Renal cortical epithelial cell (primary cell): ENCODE measurements around the gene FEV. TPM values are rescaled to one million over a fixed set of nuclear protein-coding genes. Genes with fewer than 3 reads are reported as not detected.
A peak's percentile ranks its signal among the peaks of the same experiment; 100 is the strongest.

Experiments
- DNase-seq: peaks from one replicate; pipeline ENCODE4 v3.0.0-alpha.2; 2011; ENCODE audit warnings: low read depth
- total RNA-seq: library from RNA; depleted of rRNA; stranded (reverse); fragments of >200 nt; gene quantifications from 2 replicates; pipeline ENCODE4 v1.2.3, GENCODE V29; 2014

Gene FEV
- total RNA-seq, result not detected in 2 replicates

DNA sequence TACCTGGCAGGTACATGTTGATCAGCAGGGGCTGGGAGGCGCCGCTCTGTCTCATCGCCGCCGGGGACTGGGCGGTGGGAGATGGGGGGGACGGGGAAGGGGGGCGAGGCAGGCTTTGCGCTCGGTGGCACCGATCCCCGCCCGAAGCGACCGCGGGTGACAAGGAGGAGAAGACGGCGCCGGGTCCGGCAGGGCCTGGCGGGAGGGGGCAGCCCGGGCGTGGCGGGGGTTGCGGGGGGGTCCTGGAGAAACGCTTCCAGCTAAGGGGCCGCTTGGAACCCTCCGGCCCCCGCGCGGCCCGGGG is at the start of gene FEV:
Gene FEV (minus strand): TSS at position 164 of the 304 bp plus-strand sequence. CDS start 109 bp downstream, at position 55.
- no peak for DNase-seq

DNA sequence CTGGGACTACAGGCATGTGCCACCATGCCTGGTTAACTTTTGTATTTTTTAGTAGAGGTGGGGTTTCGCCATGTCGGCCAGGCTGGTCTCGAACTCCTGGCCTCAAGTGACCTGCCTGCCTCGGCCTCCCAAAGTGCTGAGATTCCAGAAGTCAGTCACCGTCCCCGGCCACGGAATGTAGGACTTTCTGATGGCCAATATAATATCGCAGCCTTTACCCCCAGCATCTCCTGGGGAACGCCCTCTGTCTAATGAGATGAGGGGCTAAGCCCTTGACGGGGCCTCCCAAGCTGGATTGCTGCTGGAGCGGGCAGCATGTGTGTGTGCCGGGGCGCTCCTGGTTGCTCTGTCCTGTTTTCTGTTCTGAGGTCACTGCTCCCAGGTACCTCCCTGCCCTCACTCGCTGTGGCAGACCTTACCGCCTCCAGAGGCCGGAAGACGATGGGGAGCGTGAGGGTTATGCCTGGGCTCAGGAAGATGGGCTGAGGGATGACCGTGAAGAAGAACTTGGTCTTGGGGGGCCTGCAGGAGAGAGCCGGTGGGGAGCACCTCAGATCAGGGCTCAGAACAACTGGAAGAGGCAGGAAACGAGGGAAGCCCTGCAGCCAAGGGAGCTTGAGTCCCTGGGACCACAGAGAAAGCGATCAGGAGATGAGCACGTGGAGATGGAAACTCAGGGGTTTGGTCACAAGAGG is 47.2 kb upstream of the FEV start:
- no peak for DNase-seq

DNA sequence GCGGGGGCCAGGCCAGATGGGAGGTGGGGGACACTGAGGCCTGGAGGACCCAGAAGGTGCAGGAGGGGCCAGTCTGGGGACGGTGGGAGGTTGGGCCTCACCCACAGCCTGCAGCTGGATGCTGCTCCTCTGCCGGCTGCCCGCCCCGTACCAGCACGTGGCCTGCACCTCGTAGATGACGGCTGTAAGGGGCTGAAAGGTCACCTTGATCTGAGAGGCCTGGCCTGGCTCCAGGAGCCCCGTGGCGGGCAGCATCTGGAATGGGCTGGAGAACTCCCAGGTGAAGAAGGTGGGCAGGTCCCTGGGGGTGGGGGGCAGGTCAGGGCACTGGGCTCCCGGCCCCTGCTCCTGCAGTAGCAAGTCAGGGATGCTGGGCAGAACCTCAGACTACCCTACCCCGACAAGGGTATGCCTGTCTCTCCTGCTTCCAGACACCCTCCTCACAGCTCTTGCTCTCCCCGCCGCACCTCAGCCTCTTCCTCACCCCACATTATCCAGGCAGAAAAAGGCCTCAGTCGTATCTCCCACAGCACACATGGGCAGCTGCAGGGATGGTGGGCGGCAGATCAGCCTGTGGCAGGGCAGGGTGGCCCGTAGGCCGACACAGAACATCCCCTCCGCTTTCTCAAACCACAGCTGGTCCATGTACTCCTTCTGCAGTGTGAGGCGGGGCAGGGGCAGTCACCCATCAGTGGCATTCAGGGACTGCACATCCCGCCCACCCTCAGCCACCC is 46.2 kb upstream of the FEV start:
- DNase-seq, result no peak

DNA sequence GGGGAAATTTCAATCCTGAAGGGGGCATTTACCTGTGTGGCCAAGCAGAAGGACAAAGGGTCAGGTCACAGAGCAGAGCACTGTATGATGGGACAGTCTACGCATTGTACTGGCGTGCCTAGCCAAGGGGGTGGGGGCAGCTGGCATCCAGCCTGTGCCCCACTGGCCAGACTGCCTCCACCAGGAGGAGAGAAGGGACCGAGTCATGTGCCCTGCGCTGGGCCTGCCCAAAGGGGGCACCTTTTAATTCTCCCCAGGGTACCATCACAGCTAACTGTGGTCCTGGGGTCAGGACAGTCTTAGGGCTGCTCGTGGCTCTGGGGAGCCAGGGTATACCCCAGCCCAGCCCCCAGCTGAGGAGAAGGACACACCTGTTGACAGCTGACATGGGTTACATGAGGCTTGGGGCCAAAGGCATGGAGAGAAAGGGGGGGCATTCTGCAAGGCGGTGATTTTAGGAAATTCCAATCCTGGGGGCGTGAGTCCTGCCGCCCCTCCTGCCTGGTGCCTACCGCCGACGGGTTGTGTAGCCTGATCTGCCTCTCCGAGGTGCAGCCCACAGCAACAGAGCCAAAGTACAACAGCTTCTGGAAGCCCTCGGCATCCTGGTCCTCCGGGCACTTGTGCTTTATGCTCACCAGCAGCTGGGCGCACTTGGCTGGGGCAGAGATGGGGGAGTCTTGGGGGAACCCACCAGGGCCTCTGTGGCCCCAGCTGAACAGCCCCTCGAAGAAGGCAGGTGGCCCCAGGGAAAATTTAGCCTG is 45.4 kb upstream of the FEV start:
- no peak for DNase-seq

DNA sequence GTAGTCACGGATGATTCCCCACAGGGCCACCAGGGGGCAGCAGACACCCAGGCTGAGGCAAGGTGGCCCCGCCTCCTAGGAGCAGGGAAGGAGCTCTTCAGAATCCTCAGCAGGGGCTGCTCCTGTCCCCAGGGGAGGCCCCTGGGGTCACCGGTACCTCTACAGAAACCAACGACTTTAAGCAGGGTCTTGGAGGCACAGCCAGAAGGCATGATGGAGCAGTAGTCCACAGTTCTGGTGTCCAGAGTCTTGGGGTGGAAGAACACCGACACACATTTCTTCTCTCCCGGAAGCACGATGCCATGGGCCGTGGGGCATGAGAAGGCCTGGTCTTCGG is 44.8 kb upstream of the FEV start:
- peak; percentile 54 for DNase-seq

DNA sequence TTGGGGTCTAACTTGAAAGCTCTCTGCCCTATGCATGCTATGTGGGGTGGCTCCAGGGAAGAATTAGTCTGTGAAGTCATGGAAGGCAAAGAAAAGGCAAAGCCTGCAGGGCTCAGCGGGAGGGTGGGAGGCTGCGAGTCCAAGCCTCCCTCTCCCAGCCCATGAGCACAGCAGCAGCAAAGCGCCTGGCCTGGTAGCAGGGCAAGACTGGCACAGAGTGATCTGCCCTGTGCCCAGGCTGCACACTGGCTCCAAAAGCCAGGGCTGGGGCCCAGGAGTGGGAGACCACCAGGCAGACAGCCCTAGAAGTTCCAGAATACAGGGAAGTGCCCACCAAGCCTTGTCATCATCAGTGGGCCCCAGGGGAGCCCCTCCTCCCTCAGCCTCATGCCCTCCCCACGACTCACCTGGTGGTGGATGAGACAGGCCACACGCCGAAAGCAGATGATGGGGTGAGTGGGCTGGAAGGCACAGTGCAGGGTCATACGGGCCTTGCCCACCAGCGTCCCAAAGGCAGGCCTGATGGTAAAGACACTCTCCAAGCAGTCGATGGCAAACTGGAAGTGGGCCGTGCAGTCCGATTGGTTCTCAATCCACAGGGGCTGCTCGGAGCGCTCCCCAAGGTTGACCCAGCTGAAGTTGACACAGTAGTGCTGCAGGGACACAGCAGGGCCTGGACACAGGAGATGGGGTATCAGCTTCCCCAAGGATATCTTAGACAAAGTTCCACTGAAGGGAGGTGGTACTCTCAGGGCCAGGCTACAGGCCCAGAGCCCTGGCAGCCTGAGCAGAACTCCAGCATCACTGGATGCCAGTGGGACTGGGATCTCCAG is 44.2 kb upstream of the FEV start:
- no peak for DNase-seq

DNA sequence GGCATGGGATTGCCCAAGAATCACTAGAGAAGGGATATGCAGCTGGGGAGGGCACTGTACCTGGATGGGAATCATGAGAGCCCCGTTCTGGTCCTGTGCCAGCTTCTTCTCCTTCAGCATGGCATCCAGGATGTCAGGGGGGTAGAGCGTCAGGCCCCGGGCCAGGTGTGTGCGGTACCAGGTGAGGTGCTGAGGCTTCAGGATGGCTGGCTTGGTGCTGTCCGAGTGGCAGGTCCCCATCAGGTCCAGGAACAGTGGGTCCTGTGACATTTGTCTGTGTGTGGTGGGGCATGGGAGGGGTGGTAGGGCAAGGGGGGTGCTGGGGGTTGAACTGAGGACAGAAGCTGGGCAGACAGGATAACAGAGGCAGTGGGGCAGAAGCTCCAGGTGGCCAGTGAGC is 43.2 kb upstream of the FEV start:
- DNase-seq, result no peak

DNA sequence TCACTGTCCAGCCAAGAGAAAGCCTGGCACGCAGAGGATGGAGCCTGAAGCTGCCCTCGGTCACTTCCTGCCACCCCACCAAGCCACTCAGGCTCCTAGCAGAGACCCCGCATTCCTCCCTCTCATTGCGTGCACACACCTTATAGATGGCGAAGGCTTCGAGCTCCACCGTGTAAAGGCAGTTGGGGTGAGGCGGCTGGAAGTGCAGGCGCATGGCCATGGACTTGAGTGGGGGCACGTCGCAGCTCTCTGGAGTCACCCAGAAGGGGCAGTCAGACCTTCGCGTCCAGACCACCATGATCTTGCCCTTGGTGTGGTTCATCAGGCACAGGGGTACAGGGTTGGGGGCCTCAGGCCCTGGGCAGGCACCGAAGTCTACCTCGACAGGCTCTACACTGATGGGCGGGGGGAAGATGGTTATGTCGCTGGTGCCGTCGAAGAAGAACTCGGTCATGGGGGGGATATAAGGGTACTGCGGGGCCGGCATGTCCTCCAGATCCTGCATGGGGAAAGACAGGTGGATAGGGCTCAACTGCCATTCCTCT is 42.6 kb upstream of the FEV start:
- DNase-seq, result no peak

DNA sequence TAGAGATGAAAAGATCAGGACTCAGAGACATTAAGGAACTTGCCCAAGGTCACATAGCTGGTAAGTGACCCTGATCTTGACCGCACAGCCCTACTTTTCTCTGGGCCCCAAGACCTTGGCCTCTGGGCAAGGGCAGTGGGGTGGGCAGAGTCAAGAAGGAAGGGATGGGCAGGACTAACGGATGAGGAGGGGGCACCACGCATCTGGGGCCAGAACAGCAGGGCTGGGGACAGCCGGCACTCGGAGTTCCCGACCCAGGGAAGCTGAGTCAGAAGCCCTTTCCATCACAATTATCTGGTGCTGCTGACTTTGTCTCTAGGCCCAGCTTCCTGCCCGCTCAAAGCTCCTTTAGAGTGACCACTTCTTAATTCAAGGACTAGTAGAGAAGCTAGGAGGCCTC is 42.0 kb upstream of the FEV start:
- DNase-seq, result no peak

DNA sequence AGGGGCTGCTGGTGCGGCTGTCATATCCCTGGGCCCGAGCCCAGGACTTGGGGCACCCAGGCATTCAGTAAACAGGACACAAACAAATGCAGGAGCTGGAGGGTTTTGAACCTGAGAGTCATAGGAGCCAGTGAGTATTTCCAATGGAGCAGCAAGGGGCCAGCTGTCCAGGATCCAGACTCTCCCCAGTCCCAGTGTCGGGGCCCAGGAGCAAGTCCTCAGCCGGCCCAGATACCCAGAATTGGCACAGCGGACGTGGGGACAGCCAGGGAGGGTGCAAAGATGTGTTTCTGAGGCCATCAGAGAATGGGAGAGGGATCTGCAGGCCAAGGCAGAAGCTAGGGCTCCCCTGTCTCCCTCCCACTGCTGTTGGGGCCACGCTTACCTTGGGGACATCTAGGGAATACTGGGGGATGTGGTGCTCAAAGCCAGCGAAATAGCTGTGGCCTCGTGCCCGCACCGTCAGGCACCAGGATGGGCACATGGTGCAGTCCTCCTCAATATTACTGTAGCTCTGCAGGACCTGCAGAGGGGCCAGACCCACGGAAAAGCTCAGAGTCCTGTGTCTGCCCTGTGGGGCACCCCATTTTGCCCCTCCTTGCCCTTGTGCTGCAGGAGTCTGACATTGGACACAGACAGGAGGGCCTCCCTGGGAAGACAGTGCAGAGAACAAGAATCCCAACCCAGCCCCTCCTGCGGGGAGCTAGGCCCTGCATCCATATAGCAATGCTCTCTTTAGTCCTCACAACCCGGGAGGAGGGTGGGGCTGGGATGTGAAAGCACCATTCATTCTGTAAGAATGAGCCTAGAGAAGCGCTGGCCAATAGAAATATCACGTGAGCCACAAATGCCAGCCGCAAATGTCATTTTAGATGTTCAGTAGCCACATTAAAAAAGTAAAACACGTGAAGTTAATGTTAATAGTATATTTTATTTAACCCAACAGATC is 40.9 kb upstream of the FEV start:
- no peak for DNase-seq

DNA sequence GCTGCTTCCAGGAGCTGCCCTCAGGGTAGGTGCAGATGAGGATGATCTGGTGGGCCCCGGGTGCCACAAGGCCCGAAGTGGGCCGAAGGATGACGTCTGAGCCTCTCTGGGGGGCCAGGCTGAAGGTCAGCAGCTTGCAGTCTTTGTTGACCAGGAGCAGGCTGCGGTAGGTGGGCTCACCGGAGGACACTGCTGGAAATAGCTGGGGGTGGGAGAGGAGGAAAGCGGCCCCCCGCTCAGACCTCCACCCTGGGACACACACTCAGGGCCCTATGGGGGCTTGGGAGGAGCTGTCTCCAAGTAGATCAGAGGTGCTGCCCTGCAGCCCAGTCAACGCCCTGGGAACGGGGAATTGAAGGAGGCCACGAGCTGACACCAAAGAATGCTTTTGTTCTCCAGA is 39.1 kb upstream of the FEV start:
- DNase-seq, result no peak

DNA sequence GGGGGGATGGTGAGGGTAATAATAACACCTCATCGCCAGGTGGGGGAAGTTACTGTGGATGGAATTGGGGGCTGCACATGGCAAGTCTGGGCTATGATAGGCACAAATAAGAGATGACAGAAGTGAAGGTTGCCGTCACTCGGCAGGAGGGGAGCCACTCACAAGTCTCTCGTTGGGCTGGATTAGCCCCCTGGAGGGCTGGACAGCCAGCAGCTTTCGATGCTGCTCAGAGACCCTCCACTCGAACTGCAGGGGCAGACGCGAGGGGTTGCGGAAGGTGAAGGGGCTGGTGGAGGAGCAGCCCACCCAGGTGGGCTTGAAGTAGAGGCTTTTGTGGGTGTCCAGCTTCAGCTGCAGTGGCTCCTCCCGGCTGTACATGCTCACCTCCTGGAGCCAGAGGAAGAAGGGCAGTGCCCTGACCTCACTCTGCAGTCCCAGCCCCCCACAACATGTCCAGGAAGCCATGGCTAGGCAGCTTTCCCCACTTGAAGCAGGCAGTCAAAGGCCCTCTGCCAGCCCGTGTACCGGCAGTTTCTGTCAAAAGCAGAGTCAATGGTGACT is 38.1 kb upstream of the FEV start:
- DNase-seq, result no peak

DNA sequence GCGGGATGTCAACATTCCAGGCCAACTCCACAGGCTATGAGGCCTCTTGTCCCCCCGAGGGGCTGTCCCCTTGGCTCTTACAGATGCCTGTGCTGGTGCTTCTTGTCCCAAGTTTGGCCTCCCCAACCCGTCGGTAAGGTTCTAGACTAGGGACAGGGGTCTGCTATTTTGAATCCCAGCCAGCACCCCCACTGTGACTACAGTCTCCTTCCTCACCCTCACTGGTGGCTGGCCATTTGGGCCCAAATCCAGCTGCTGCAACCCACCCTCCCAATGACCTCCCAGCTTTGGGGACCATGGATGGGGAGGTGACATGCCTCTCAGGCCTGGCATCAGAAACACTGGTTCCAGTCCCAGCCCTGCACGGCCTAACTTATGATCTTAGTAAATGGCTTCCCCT is 37.6 kb upstream of the FEV start:
- DNase-seq, result no peak

DNA sequence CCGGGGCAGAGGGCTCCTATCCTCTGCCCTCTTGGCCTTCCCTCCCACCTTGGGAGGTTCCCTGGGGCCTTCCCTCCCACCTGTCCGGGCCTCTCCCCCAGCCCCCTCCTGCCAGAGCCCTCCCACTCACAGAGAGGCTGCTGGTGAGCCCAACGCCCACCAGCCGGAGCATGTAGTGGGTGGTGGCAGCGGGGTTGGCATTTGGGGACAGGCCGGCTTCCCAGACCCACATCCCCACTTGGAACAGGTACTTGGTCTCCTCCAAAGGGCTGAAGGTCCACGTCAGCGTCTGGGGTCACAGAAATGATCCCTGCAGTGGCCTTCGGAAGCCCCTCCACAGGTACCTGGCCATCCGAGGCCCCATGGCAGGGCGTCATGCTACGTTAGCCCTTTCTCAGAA is 37.1 kb upstream of the FEV start:
- no peak for DNase-seq

DNA sequence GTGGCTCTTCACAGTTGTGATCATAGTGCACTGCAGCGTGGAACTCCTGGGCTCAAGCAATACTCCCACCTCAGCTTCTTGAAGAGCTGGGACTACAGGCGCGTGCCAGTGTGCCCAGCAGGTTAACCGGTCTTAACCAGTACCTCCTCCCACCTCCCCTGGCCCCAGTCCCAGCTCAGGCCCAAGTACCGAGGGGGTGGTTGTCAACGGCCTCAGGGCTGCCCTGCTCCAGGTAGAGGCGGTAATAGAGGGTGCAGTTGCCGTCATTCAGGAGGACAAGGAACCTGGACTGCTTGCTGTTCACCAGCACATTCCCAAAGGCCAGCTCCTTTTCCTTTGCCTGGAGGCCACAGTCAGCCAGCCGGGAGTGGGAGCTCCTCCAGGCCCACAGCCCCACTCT is 36.6 kb upstream of the FEV start:
- peak; percentile 45 for DNase-seq

DNA sequence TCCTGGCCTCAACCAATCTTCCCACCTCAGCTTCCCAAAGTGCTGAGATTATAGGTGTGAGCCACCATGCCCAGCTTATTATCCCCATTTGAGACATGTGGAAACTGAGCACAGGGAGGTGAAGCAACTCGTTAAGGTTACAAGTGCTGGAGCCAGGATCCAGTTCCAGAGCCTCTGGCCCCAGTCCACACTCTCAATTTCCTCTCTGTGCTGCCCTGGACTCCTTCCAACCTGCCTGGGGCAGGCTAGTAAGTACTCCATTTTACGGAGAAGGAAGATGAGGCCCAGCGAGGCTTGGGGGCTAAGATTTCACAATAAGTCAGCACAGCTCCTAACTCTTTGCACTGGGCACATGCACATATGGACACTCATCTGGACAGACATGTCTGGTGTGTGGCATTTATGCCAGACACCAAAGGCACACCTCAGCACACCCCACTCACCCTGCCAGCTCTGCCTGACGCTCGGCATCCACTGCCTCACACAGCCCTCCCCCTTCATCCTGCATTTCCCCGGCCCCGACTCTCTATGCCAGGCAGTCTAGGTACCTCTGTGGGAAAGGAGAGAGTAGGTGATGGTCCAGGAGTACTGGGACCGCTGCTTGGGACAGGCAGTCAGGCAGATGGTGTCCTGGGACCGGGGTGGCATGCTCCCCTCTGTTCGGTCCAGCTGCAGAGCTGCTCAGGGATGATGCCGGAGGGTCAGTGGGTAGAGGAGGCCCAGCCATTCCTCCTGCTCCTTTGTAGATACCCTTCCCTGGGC is 35.8 kb upstream of the FEV start:
- DNase-seq, result no peak

DNA sequence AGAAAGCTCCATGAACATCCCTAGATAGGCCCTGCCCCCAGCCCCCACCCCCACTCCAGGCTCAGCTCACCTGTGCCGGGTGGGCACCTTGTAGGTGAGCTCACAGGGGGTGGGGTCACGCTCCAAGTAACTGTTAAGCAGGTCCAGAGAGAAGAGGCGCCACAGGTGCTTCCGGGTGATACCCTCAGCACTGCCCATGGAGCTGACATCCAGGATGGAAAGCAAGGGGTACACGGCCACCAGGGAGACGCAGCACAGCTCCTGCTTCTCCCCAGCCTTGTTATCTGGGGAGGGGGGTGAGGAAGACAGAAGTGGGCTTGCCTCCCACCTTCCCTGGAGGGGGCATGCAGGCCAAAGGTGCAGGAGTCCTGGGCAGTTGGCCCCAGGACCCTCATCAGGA is 34.5 kb upstream of the FEV start:
- DNase-seq, result no peak

DNA sequence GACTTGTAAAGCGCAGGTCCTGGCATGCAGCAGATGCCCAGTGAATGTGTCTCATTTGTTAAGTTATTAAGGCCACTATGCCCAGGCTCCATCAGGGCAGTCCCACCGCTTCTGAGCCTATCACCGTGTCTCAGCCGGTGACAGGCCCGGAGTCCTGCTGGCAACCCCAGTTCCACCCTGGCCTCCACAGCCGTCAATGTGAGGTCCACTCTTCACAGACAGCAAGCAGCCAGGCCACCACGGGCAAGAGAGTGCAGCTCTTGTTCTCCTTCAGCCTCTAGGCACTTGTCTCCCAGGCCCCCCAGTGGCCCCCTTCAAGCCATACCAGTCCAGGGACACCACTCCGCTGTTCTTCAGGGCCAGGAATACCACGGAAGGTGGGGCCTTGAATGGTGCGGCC is 33.7 kb upstream of the FEV start:
- DNase-seq, result no peak

DNA sequence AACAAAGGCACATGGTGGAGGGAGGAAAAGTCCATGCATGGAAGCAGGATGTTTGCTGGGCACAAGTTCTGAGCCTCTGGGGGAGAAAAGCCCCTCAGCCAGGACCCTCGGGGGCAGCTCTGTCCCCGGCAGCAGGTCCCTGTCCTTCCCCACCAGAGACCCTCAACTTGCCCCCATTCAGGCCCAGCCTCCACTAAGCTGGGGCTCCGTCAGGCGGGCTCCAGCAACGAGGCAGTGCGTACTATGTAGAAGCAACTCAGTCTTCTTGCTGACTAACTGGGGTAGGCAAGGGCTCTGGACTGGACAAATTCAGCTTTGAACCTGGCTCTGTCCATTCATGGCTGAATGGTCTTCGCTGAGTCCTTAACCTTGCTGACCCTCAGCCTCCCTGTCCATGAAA is 33.3 kb upstream of the FEV start:
- no peak for DNase-seq
